Measurements from ENCODE around the gene IGLON5.

Gene IGLON5

DNA sequence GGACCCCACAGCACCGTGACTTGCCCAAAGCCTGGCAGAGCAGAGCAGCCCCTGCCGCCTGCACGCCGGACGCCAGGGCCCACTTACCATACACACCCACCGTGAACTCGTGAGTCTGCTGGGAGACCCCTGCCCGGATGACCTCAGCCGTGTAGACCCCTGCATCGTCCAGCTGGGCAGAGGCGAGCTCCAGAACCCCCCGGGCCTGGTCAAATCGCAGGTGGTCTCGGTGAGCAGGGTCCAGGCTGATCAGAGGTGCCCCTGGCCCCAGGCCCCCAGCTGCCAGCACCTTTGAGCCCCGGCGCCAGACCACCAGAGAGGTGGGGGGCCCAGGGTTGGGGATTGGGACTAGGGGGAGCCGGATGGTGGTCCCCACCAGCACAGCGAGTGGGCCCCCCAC lies 29.6 kb downstream of the IGLON5 start:
- peaks cover 17% of the 10 kb centered on the region for H3K36me3 ChIP-seq (ENCODE audit: control insufficient read depth, insufficient read depth, low read length, severe bottlenecking)
- no peaks in the 10 kb centered on the region for H3K27me3 ChIP-seq (replicated peaks; ENCODE audit: control insufficient read depth, insufficient read depth, low read length)
- H3K9ac ChIP-seq (ENCODE audit: low read length), result no peak overlapping the region
- no peak for DNase-seq (ENCODE audit: low read depth)
- H3K4me3 ChIP-seq (ENCODE audit: low read length), result no peak overlapping the region
- H3K4me1 ChIP-seq (ENCODE audit: control insufficient read depth, insufficient read depth, low read length), result peaks cover 8% of the 10 kb centered on the region
- H3K9me3 ChIP-seq (ENCODE audit: control insufficient read depth, low read length), result no peaks in the 10 kb centered on the region

DNA sequence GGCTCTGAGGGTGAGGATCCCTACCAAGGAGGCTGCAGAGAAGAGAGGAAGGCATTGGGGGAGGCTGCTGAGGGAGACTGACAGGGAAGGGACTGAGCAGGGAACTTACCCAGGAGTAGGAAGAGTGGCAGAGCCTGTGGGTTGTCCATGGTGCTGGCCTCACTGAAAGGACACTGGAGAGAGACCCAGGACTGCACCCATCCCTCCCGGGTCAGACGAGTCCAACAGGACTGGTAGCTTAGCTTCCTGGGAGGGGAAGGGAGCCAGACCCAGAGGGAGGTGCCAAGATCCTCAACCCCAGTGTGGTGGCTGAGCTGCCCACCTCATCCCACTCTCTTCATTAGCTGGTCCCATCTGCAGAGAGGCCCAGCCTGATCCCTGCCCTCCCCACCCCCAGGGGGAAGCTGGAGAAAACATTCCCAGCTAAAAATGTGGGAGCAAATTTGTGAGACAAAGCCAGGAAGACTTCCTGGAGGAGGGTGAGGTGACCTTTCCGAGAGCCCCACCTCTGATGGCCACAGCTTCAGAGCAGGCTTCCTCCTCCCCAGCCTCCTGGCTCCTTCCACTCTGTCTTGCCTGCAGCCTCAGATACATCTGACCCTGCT lies 30.6 kb downstream of the IGLON5 start, which contains the start of gene VSIG10L:
Gene VSIG10L (minus strand): TSS at position 164 of the 605 bp plus-strand sequence. CDS start 15 bp downstream, at position 149.
- no peak for DNase-seq (ENCODE audit: low read depth)
- Histone ChIP-seq H3K9me3 (ENCODE audit: control insufficient read depth, low read length) (no peaks in the 10 kb centered on the region), H3K36me3 (ENCODE audit: control insufficient read depth, insufficient read depth, low read length, severe bottlenecking) (peaks cover 27% of the 10 kb centered on the region), H3K27me3 (replicated peaks; ENCODE audit: control insufficient read depth, insufficient read depth, low read length) (no peaks in the 10 kb centered on the region), H3K4me1 (ENCODE audit: control insufficient read depth, insufficient read depth, low read length) (peaks cover 8% of the 10 kb centered on the region), H3K9ac (ENCODE audit: low read length) (no peak within 1 kb of the TSS), H3K4me3 (ENCODE audit: low read length) (no peak within 1 kb of the TSS)

DNA sequence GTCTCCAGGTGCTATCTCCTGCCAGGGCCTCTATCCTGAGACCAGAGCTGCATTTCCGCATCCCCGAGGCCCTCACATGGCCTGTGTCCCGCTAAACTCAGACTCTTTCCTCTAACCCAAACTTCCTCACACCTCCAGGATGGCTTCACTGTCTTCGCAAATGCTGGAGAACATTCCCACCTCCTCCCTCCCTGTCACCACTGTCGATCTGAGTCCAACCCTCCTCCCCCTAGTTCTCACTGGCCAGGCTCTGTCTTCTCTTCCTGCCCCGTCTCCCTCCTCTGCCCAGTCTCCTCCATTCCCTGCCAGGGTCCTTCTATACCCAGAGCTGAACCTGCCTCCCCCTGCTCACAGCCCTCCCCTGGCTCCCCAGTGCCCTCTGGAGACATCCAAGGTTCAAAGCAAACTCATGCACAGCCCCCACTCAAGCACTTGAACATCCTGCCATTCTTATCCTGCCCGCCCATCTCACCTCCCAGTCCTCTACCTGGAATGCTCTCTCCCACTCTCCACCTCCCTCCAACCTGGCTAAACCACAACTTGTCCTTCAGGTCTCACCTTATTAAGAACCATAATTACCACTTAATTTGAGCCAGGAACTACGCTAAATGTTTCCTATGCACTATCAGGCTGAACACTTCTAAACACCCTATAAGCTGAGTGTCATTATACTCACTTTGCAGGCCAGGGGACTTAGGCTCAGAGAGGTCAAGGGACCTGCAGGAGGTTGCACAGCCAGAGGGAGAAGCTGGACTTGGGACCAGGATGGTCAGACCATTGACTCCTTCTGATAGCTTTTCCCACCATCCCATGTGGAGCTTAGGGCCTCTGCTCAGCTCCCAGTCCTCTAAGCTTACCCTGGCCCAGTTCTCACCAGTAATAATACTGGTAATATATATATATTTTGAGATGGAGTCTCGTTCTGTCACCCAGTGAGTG lies 31.5 kb downstream of the IGLON5 start:
- peaks cover 35% of the 10 kb centered on the region for H3K36me3 ChIP-seq (ENCODE audit: control insufficient read depth, insufficient read depth, low read length, severe bottlenecking)
- no peak overlapping the region for H3K9ac ChIP-seq (ENCODE audit: low read length)
- peaks cover 8% of the 10 kb centered on the region for H3K4me1 ChIP-seq (ENCODE audit: control insufficient read depth, insufficient read depth, low read length)
- no peaks in the 10 kb centered on the region for H3K9me3 ChIP-seq (ENCODE audit: control insufficient read depth, low read length)
- H3K27me3 ChIP-seq (replicated peaks; ENCODE audit: control insufficient read depth, insufficient read depth, low read length), result no peaks in the 10 kb centered on the region
- no peak for DNase-seq (ENCODE audit: low read depth)
- H3K4me3 ChIP-seq (ENCODE audit: low read length), result no peak overlapping the region

DNA sequence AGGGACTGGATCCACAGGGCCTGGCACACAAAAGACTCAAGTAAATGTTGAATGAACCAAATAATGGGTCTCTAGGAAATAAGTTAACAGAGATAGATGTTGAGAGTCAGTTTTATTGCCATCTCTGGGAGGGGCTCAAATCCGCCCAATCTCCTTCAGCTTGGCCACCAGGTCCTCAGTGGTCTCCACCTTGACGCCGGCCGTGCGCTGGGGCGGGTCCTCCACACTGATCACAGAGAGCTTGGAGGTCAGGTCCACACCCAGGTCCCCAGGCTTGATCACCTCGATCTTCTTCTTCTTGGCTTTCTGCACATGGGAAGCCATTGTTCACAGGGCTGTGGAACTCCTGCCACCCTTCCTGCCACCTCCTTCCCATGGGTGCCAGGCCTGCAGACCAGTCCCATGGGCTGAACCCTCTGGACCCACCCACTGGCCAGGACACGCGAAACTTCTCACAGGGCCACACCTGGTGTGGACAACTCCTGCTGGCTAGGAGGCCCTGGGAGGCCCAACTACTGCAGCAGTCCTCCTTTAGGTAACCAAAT lies 33.7 kb downstream of the IGLON5 start:
- H3K36me3 ChIP-seq (ENCODE audit: control insufficient read depth, insufficient read depth, low read length, severe bottlenecking), result peaks cover 55% of the 10 kb centered on the region
- DNase-seq (ENCODE audit: low read depth), result no peak
- no peaks in the 10 kb centered on the region for H3K9me3 ChIP-seq (ENCODE audit: control insufficient read depth, low read length)
- peaks cover 1% of the 10 kb centered on the region for H3K4me1 ChIP-seq (ENCODE audit: control insufficient read depth, insufficient read depth, low read length)
- H3K4me3 ChIP-seq (ENCODE audit: low read length), result no peak overlapping the region
- no peak overlapping the region for H3K9ac ChIP-seq (ENCODE audit: low read length)
- no peaks in the 10 kb centered on the region for H3K27me3 ChIP-seq (replicated peaks; ENCODE audit: control insufficient read depth, insufficient read depth, low read length)

GRCh38 chr19:51346742-51347141 lies 35.3 kb downstream of the IGLON5 start:
- H3K9me3 ChIP-seq (ENCODE audit: control insufficient read depth, low read length), result no peaks in the 10 kb centered on the region
- peaks cover 68% of the 10 kb centered on the region for H3K36me3 ChIP-seq (ENCODE audit: control insufficient read depth, insufficient read depth, low read length, severe bottlenecking)
- H3K4me1 ChIP-seq (ENCODE audit: control insufficient read depth, insufficient read depth, low read length), result peaks cover 10% of the 10 kb centered on the region
- H3K27me3 ChIP-seq (replicated peaks; ENCODE audit: control insufficient read depth, insufficient read depth, low read length), result no peaks in the 10 kb centered on the region
- no peak for DNase-seq (ENCODE audit: low read depth)
- no peak overlapping the region for H3K9ac ChIP-seq (ENCODE audit: low read length)
- no peak overlapping the region for H3K4me3 ChIP-seq (ENCODE audit: low read length)

DNA sequence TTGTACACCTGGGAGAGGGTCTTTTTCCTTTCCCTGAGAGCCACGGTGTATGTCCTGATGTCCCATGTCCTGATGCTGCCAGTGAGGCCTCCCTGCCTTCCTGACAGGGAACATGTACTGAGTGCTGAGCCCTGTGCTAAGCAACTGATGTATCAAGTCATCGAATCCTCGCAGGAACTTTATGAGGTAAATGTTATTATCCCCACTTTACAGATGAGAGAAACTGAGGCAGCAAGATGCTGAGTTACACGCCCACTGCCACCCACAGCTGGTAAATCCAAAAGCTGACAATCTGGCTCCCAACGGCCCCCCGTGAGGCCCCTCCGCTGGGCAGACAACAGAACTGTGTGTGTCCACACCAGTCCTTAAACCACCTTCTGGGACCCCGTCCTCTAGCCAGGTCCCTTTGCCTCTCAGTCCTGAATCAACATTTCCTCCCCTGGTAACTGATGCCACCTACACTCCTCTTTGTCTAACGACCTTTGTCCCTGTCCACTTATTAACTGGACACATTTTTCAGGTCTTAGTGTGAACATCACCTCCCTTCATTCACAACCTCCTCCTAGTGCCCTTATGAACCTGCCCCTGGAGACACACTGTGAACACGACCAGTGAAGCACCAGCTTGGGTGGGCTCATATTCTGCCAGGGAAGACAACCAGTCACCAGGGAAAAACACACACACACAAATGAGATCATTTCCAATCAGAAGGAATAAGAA lies 35.9 kb downstream of the IGLON5 start:
- H3K36me3 ChIP-seq (ENCODE audit: control insufficient read depth, insufficient read depth, low read length, severe bottlenecking), result peaks cover 74% of the 10 kb centered on the region
- H3K9me3 ChIP-seq (ENCODE audit: control insufficient read depth, low read length), result no peaks in the 10 kb centered on the region
- DNase-seq (ENCODE audit: low read depth), result no peak
- H3K4me3 ChIP-seq (ENCODE audit: low read length), result no peak overlapping the region
- H3K27me3 ChIP-seq (replicated peaks; ENCODE audit: control insufficient read depth, insufficient read depth, low read length), result no peaks in the 10 kb centered on the region
- no peak overlapping the region for H3K9ac ChIP-seq (ENCODE audit: low read length)
- peaks cover 10% of the 10 kb centered on the region for H3K4me1 ChIP-seq (ENCODE audit: control insufficient read depth, insufficient read depth, low read length)

GRCh38 chr19:51351266-51351990 lies 40.0 kb downstream of the IGLON5 start:
- Histone ChIP-seq H3K9me3 (ENCODE audit: control insufficient read depth, low read length) (no peaks in the 10 kb centered on the region), H3K9ac (ENCODE audit: low read length) (no peak overlapping the region), H3K4me3 (ENCODE audit: low read length) (no peak overlapping the region), H3K36me3 (ENCODE audit: control insufficient read depth, insufficient read depth, low read length, severe bottlenecking) (peaks cover 66% of the 10 kb centered on the region), H3K4me1 (ENCODE audit: control insufficient read depth, insufficient read depth, low read length) (peaks cover 13% of the 10 kb centered on the region), H3K27me3 (replicated peaks; ENCODE audit: control insufficient read depth, insufficient read depth, low read length) (no peaks in the 10 kb centered on the region)
- DNase-seq (ENCODE audit: low read depth), result no peak

DNA sequence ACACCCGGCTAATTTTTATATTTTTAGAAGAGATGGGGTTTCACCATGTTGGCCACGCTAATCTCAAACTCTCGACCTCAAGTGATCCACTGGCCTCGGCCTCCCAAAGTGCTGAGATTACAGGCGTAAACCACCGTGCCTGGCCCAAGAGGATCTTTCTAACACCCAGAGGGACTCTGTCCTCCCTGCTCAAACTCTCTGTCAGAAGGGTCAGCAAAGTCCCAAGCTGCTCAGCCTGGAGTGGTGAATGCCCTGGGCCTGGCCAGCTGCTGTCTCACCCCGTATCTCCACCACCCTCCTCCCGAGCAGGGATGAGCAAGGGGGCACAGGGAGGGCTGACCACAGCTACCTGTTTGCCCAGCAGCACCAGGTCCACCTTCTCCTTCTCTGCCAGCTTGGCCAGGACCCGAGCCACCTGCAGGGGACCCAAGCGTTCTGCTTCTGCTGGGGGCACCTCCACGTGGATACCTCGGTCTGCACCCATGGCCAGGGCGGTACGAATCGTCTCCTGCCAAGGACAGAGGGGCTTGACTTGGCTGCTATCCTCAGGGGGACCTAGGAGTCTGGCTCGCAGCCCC lies 41.4 kb downstream of the IGLON5 start:
- H3K9me3 ChIP-seq (ENCODE audit: control insufficient read depth, low read length), result no peaks in the 10 kb centered on the region
- peaks cover 55% of the 10 kb centered on the region for H3K36me3 ChIP-seq (ENCODE audit: control insufficient read depth, insufficient read depth, low read length, severe bottlenecking)
- H3K27me3 ChIP-seq (replicated peaks; ENCODE audit: control insufficient read depth, insufficient read depth, low read length), result no peaks in the 10 kb centered on the region
- no peak overlapping the region for H3K9ac ChIP-seq (ENCODE audit: low read length)
- peaks cover 15% of the 10 kb centered on the region for H3K4me1 ChIP-seq (ENCODE audit: control insufficient read depth, insufficient read depth, low read length)
- H3K4me3 ChIP-seq (ENCODE audit: low read length), result no peak overlapping the region
- no peak for DNase-seq (ENCODE audit: low read depth)

- Histone ChIP-seq H3K9me3 (ENCODE audit: control insufficient read depth, low read length) (no peaks in the 10 kb centered on the region), H3K4me1 (ENCODE audit: control insufficient read depth, insufficient read depth, low read length) (peaks cover 24% of the 10 kb centered on the region), H3K4me3 (ENCODE audit: low read length) (no peak overlapping the region), H3K9ac (ENCODE audit: low read length) (no peak overlapping the region), H3K27me3 (replicated peaks; ENCODE audit: control insufficient read depth, insufficient read depth, low read length) (no peaks in the 10 kb centered on the region), H3K36me3 (ENCODE audit: control insufficient read depth, insufficient read depth, low read length, severe bottlenecking) (peaks cover 45% of the 10 kb centered on the region)
- DNase-seq (ENCODE audit: low read depth), result no peak
These were observed 42.8 kb downstream of the IGLON5 start for GRCh38 chr19:51354103-51354741.

- H3K36me3 ChIP-seq (ENCODE audit: control insufficient read depth, insufficient read depth, low read length, severe bottlenecking), result peaks cover 40% of the 10 kb centered on the region
- no peaks in the 10 kb centered on the region for H3K9me3 ChIP-seq (ENCODE audit: control insufficient read depth, low read length)
- DNase-seq (ENCODE audit: low read depth), result no peak
- peaks cover 29% of the 10 kb centered on the region for H3K4me1 ChIP-seq (ENCODE audit: control insufficient read depth, insufficient read depth, low read length)
- no peak overlapping the region for H3K4me3 ChIP-seq (ENCODE audit: low read length)
- no peaks in the 10 kb centered on the region for H3K27me3 ChIP-seq (replicated peaks; ENCODE audit: control insufficient read depth, insufficient read depth, low read length)
- H3K9ac ChIP-seq (ENCODE audit: low read length), result no peak overlapping the region
These were observed 43.3 kb downstream of the IGLON5 start for GRCh38 chr19:51354742-51355148.
